Upper lobe of left lung (tissue), 6 donors: ENCODE data around the gene CETP. TPM values are rescaled to one million over a fixed set of nuclear protein-coding genes. Genes with fewer than 3 reads are reported as not detected.

ENCODE experiments used
- ATAC-seq, 2 donors: fragments of 200-7000 bp; cut with Tn5 transposase; one replicate each; pipeline ENCODE4 v1.9.1; 2022; ENCODE audit warnings: mild to moderate bottlenecking in 2 of 2, moderate library complexity in 2 of 2; ENCODE audit not compliant: low FRiP score in 2 of 2
- DNase-seq, 2 donors: peaks; one replicate each; pipeline ENCODE4 v3.0.0-alpha.2; 2019 to 2020
- H3K27ac ChIP-seq, 4 donors: fragments of 200-600 bp; sonication (generic); one replicate each; pipeline ENCODE4 v1.5.1; 2016 to 2019
- H3K27me3 ChIP-seq, 4 donors: fragments of 200-600 bp; sonication (generic); one replicate each; pipeline ENCODE4 v1.5.1; 2017 to 2019
- H3K36me3 ChIP-seq, 4 donors: fragments of 200-600 bp; sonication (generic); one replicate each; pipeline ENCODE4 v1.5.1; 2016 to 2019
- H3K4me1 ChIP-seq, 4 donors: fragments of 200-600 bp; sonication (generic); one replicate each; pipeline ENCODE4 v1.5.1; 2018 to 2019
- H3K4me3 ChIP-seq, 4 donors: fragments of 200-600 bp; sonication (generic); one replicate each; pipeline ENCODE4 v1.5.1; 2017 to 2019; ENCODE audit warnings: mild to moderate bottlenecking in 2 of 4, moderate library complexity in 1 of 4
- H3K9me3 ChIP-seq, 4 donors: fragments of 200-600 bp; sonication (generic); one replicate each; pipeline ENCODE4 v1.5.1; 2018 to 2019
- CTCF ChIP-seq, 6 experiments: fragments of 450-650 bp in 4 of 6; fragments of 200-600 bp in 2 of 6; sonication (generic) in 2 of 6; IDR thresholded peaks; one replicate each; pipeline ENCODE4 v1.5.1; 2016 to 2019; ENCODE audit warnings: antibody characterized with exemption in 6 of 6
- EP300 ChIP-seq, 4 donors: sonication (generic); formaldehyde crosslinking; IDR thresholded peaks; one replicate each; pipeline ENCODE4 v1.5.1; 2017; ENCODE audit warnings: antibody characterized with exemption in 4 of 4, control low read depth in 2 of 4
- POLR2A ChIP-seq, 4 donors: fragments of 450-650 bp; IDR thresholded peaks; one replicate each; pipeline ENCODE4 v1.5.1; 2016 to 2017; ENCODE audit warnings: antibody characterized with exemption in 4 of 4, mild to moderate bottlenecking in 2 of 4
- POLR2AphosphoS5 ChIP-seq, 2 donors: sonication (generic); formaldehyde crosslinking; IDR thresholded peaks; one replicate each; pipeline ENCODE4 v1.5.1; 2017; ENCODE audit warnings: antibody characterized with exemption in 2 of 2
- WGBS, 2 donors: methylation state at CpG; one replicate each; pipeline ENCODE4 v1.1.5; 2017 to 2018; 5-methylcytosine and 5-hydroxymethylcytosine counted together
- total RNA-seq, 6 donors: library from RNA; depleted of rRNA in 4 of 6; stranded (reverse); fragments of >200 nt in 4 of 6; gene quantifications; one replicate each; pipeline versions ENCODE4 v1.1.0 to v1.2.1, GENCODE V29; 2016 to 2021
- donor health status: DM: no; HTN: no; CAD: no; lungs with moderate emphysema.
- donor health status: DM: no; HTN: yes; CAD: no; lungs with severe emphysema.

CETP gene
- total RNA-seq, 6 donors from 2014 or later: 0.29 to 1.5 (median 0.91) TPM; not detected in 1

GRCh38 chr16:57013229-57013628 lies 51.5 kb downstream of the CETP start:
- DNase-seq (no peak), ATAC-seq (no peak)
- TF ChIP-seq POLR2A (IDR thresholded peaks at IDR 0.05): no peak
- TF ChIP-seq POLR2AphosphoS5 (IDR thresholded peaks at IDR 0.05): no peak
- TF ChIP-seq CTCF (IDR thresholded peaks at IDR 0.05): no peak
- TF ChIP-seq EP300 (IDR thresholded peaks at IDR 0.05): no peak
- peaks cover 2 to 17% (median 5%) of the 10 kb centered on the region in 4 donors for H3K36me3 ChIP-seq
- no peaks in the 10 kb centered on the region for H3K27me3 ChIP-seq
- H3K9me3 ChIP-seq: no peaks in the 10 kb centered on the region
- H3K27ac ChIP-seq: peak overlapping the region in 3 of 4 donors; percentile 9 to 73 (median 62)
- WGBS, 2 donors: 58 to 70% methylated on average over 2 of the region's 2 CpGs
- no peak overlapping the region for H3K4me3 ChIP-seq
- peaks cover 4 to 18% (median 6%) of the 10 kb centered on the region in 4 donors for H3K4me1 ChIP-seq

- Histone ChIP-seq H3K9me3 (no peaks in the 10 kb centered on the region), H3K27me3 (no peaks in the 10 kb centered on the region), H3K4me3 (no peak overlapping the region), H3K36me3 (peaks cover 2 to 24% (median 11%) of the 10 kb centered on the region in 4 donors), H3K27ac (peak overlapping the region in 3 of 4 donors; percentile 62 to 73 (median 67)), H3K4me1 (peaks cover 4 to 18% (median 6%) of the 10 kb centered on the region in 4 donors)
- DNase-seq (no peak), ATAC-seq (no peak)
- WGBS, 2 donors: 77 to 79% methylated on average over 2 of the region's 2 CpGs
- TF ChIP-seq EP300 (IDR thresholded peaks at IDR 0.05): no peak
- TF ChIP-seq POLR2A (IDR thresholded peaks at IDR 0.05): no peak
Measured at GRCh38 chr16:57013902-57014301, 52.2 kb downstream of the CETP start.

- DNase-seq (no peak), ATAC-seq (no peak)
- H3K27ac ChIP-seq: peak overlapping the region in 1 of 4 donors; percentile 6
- H3K36me3 ChIP-seq: peaks cover 5 to 46% (median 27%) of the 10 kb centered on the region in 4 donors
- no peak overlapping the region for H3K4me3 ChIP-seq
- TF ChIP-seq POLR2A (IDR thresholded peaks at IDR 0.05) (no peak), CTCF (IDR thresholded peaks at IDR 0.05) (no peak)
- H3K9me3 ChIP-seq: no peaks in the 10 kb centered on the region
- no peaks in the 10 kb centered on the region for H3K27me3 ChIP-seq
- 91 to 94% methylated on average over 6 of the region's 6 CpGs for WGBS, 2 donors
- peaks cover 4 to 18% (median 6%) of the 10 kb centered on the region in 4 donors for H3K4me1 ChIP-seq
Measured at GRCh38 chr16:57016301-57016700, 54.6 kb downstream of the CETP start.

GRCh38 chr16:57016831-57017230 lies 55.1 kb downstream of the CETP start:
- ATAC-seq (no peak), DNase-seq (no peak)
- Histone ChIP-seq H3K27ac (peak overlapping the region in 1 of 4 donors; percentile 6), H3K4me1 (peaks cover 4 to 18% (median 6%) of the 10 kb centered on the region in 4 donors), H3K4me3 (no peak overlapping the region), H3K27me3 (no peaks in the 10 kb centered on the region), H3K36me3 (peaks cover 5 to 52% (median 32%) of the 10 kb centered on the region in 4 donors), H3K9me3 (no peaks in the 10 kb centered on the region)
- WGBS, 2 donors: 86 to 88% methylated on average over 6 of the region's 6 CpGs
- TF ChIP-seq POLR2A (IDR thresholded peaks at IDR 0.05) (no peak), POLR2AphosphoS5 (IDR thresholded peaks at IDR 0.05) (no peak), CTCF (IDR thresholded peaks at IDR 0.05) (no peak), EP300 (IDR thresholded peaks at IDR 0.05) (no peak)

- Histone ChIP-seq H3K9me3 (no peaks in the 10 kb centered on the region), H3K27ac (peak overlapping the region in 1 of 4 donors; percentile 19), H3K4me3 (no peak overlapping the region), H3K27me3 (no peaks in the 10 kb centered on the region), H3K4me1 (peaks cover 4 to 18% (median 6%) of the 10 kb centered on the region in 4 donors), H3K36me3 (peaks cover 5 to 56% (median 36%) of the 10 kb centered on the region in 4 donors)
- 43 to 50% methylated on average over 1 of the region's 1 CpG for WGBS, 2 donors
- no peak for TF ChIP-seq CTCF (IDR thresholded peaks at IDR 0.05)
- TF ChIP-seq EP300 (IDR thresholded peaks at IDR 0.05): no peak
- no peak for TF ChIP-seq POLR2AphosphoS5 (IDR thresholded peaks at IDR 0.05)
- TF ChIP-seq POLR2A (IDR thresholded peaks at IDR 0.05): no peak
- no peak for DNase-seq
- no peak for ATAC-seq
Measured at GRCh38 chr16:57017251-57017650, 55.5 kb downstream of the CETP start.
